H1 (cell line): ENCODE data around the gene VIT. TPM values are rescaled to one million over a fixed set of nuclear protein-coding genes. Genes with fewer than 3 reads are reported as not detected.

Experiments
- RNF2 ChIP-seq: fragments of 200-900, 300-1000 bp; sonication (generic); IDR thresholded peaks from 2 replicates; pipeline ENCODE4 v1.7.1; 2016; ENCODE audit warnings: borderline replicate concordance, low read depth, mild to moderate bottlenecking, antibody characterized with exemption, low read length; ENCODE audit not compliant: poor library complexity, severe bottlenecking; ENCODE audit errors: missing control alignments
- polyA plus RNA-seq, 7 experiments: library from polyadenylated mRNA; depleted of rRNA in 3 of 7; stranded (reverse) in 5 of 7; unstranded in 2 of 7; fragments of >200 nt in 5 of 7; fragments of 200-250 nt in 2 of 7; gene quantifications; 1 replicate in 5 of 7; 2 replicates in 1 of 7; 4 replicates in 1 of 7; pipeline versions ENCODE4 v1.2.1 to v1.2.3, GENCODE V29; 2011 to 2013; ENCODE audit warnings: missing spikeins in 2 of 7, mixed read lengths in 2 of 7
- total RNA-seq: library from RNA; stranded (reverse); fragmentation: NEBNext Ultra II Directional; extraction: Animal tissue kit (Norgen Biotek cat#: 25700); gene quantifications from 2 replicates; pipeline ENCODE4 v1.2.1, GENCODE V29; 2021

VIT gene
- total and polyA plus RNA-seq, 2 of the 8 experiments (the other 6 are each of a cell fraction or from before 2014, with no cell fraction given) = 0.03 TPM; not detected in 1

GRCh38 chr2:36713310-36713709 lies 16.8 kb downstream of the VIT start (continued):
- TF ChIP-seq RNF2 = no peak
